PC-3 (cell line): Measurements from ENCODE around the gene DNM1. TPM values are rescaled to one million over a fixed set of nuclear protein-coding genes. Genes with fewer than 3 reads are reported as not detected.
A peak's percentile ranks its signal among the peaks of the same experiment; 100 is the strongest.

Source experiments
- ATAC-seq: fragments of 200-7000 bp; cut with Tn5 transposase; 2 replicates; pipeline ENCODE4 v1.9.1; 2020; ENCODE audit warnings: mild to moderate bottlenecking, moderate library complexity
- BruUV-seq: library from RNA; stranded (reverse); fragments of 400-500 nt; replicated peaks from 2 replicates; lab custom pipeline; 2021; lab: Mats Ljungman, UMichigan
- CTCF ChIA-PET: fragments of 300-600 bp; sonication (Branson Sonifier 250); formaldehyde crosslinking; loops from one replicate; lab custom pipeline; 2022; ENCODE audit warnings: antibody characterized with exemption; lab: Charles Lee
- POLR2A ChIA-PET: fragments of 300-600 bp; sonication (Branson Sonifier 250); formaldehyde crosslinking; loops from one replicate; lab custom pipeline; 2022; ENCODE audit warnings: antibody characterized with exemption; ENCODE audit not compliant: unreplicated experiment; lab: Charles Lee
- DNase-seq: peaks from one replicate; pipeline ENCODE4 v3.0.0-alpha.2; 2015
- H2AFZ ChIP-seq: fragments of 300-600 bp; sonication (generic); 2 replicates; pipeline ENCODE4 v1.6.0; 2016; ENCODE audit warnings: antibody characterized with exemption, low read length
- H3F3A ChIP-seq: fragments of 300-600 bp; sonication (generic); one replicate; pipeline ENCODE4 v1.6.0; 2017; ENCODE audit warnings: antibody characterized with exemption, low read length, control low read depth, mild to moderate bottlenecking; ENCODE audit not compliant: unreplicated experiment
- H3K27ac ChIP-seq: fragments of 300-600 bp; sonication (generic); 2 replicates; pipeline ENCODE4 v1.5.1; 2016; ENCODE audit warnings: mild to moderate bottlenecking, low read length
- H3K27me3 ChIP-seq: fragments of 300-600 bp; sonication (generic); 2 replicates; pipeline ENCODE4 v1.6.1; 2016; ENCODE audit warnings: low read length, mixed read lengths
- H3K36me3 ChIP-seq: fragments of 300-600 bp; sonication (generic); 2 replicates; pipeline ENCODE4 v1.6.1; 2016; ENCODE audit warnings: low read depth, mixed run types, low read length, mixed read lengths
- H3K4me1 ChIP-seq: fragments of 300-600 bp; sonication (generic); 2 replicates; pipeline ENCODE4 v1.5.1; 2016; ENCODE audit warnings: low read length; ENCODE audit not compliant: insufficient read depth
- H3K4me2 ChIP-seq: fragments of 300-600 bp; sonication (generic); 2 replicates; pipeline ENCODE4 v1.6.0; 2016; ENCODE audit warnings: low read length
- H3K4me3 ChIP-seq: fragments of 300-600 bp; sonication (generic); 2 replicates; pipeline ENCODE4 v1.5.1; 2016; ENCODE audit warnings: mild to moderate bottlenecking, low read length, mixed read lengths
- H3K79me2 ChIP-seq: fragments of 300-600 bp; sonication (generic); 2 replicates; pipeline ENCODE4 v1.6.1; 2017; ENCODE audit warnings: low read length, mixed read lengths
- H3K9ac ChIP-seq: fragments of 300-600 bp; sonication (generic); 2 replicates; pipeline ENCODE4 v1.6.0; 2016; ENCODE audit warnings: mild to moderate bottlenecking, low read length
- H3K9me2 ChIP-seq: fragments of 300-600 bp; sonication (generic); replicated peaks from 2 replicates; pipeline ENCODE4 v1.6.1; 2016; ENCODE audit warnings: mixed run types, low read length, mixed read lengths
- H3K9me3 ChIP-seq: fragments of 300-600 bp; sonication (generic); 2 replicates; pipeline ENCODE4 v1.6.1; 2016; ENCODE audit warnings: low read length, mixed read lengths
- H4K20me1 ChIP-seq: fragments of 300-600 bp; sonication (generic); 2 replicates; pipeline ENCODE4 v1.6.1; 2016; ENCODE audit warnings: low read length, mixed read lengths
- EZH2 ChIP-seq: fragments of 300-600 bp; sonication (generic); IDR thresholded peaks from one replicate; pipeline ENCODE4 v1.6.1; 2017; ENCODE audit warnings: antibody characterized with exemption, mild to moderate bottlenecking, low read length; ENCODE audit not compliant: unreplicated experiment
- EZH2phosphoT487 ChIP-seq: fragments of 300-600 bp; sonication (generic); IDR thresholded peaks from 2 replicates; pipeline ENCODE4 v1.6.1; 2018; ENCODE audit warnings: mild to moderate bottlenecking, antibody characterized with exemption, low read length, borderline replicate concordance
- intact Hi-C: fragments of 100-400 bp; cut with micrococcal nuclease; formaldehyde crosslinking; loops from 2 replicates; pipeline ENCODE4 v1.9.0; 2023
- total RNA-seq: library from RNA; depleted of rRNA; stranded (reverse); fragments of >200 nt; gene quantifications from 2 replicates; pipeline ENCODE4 v1.2.3, GENCODE V29; 2014
- TF ChIP-seq, protein P1 (sequence below): fragments of 300-600 bp; sonication (generic); conservative IDR thresholded peaks from 2 replicates; pipeline ENCODE4 v1.5.1; 2017; ENCODE audit warnings: antibody characterized with exemption, low read depth, mild to moderate bottlenecking, low read length

The DNM1 gene
- total RNA-seq, 1 experiment from 2014 or later = 24.1 TPM

DNA sequence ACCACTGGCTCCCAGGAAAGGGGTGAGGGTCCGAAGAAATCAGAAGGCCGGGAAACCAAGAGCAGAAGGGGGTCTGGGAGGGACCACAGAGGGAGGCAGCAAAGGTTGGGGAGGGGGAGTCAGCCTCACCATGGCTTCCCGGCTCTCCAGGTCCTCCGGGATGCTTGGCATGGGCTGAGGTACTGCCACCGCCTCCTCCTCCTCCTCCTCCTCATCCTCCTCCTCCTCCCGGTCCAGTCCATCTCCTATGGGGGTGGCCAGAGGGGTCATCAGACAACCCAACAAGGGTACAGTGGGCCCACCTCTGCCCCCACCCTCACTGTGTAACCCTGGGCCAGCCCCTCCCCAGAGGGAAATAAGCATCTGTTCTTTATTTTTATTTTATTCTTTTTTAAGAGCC, 55.1 kb downstream of the DNM1 start:
- no peaks in the 10 kb centered on the region for H4K20me1 ChIP-seq
- CTCF ChIA-PET = no interaction called here

GRCh38 chr9:128259156-128259555, 56.0 kb downstream of the DNM1 start:
- intact Hi-C loops = loop anchor here (10.0 kb wide), 1 partner anchor 54 kb away; the partner anchor contains the start of gene DNM1
- no peak for ATAC-seq
- CTCF ChIA-PET = no interaction called here

More for the DNA sequence above, 55.1 kb downstream of the DNM1 start:
- intact Hi-C loops = loop anchor here (10.0 kb wide), 1 partner anchor 54 kb away; the partner anchor contains the start of gene DNM1
- Histone ChIP-seq H2AFZ (no peak overlapping the region), H3F3A (no peaks in the 10 kb centered on the region), H3K9ac (no peak overlapping the region), H3K9me2 (no peaks in the 10 kb centered on the region), H3K79me2 (no peaks in the 10 kb centered on the region), H3K27me3 (no peaks in the 10 kb centered on the region), H3K27ac (no peak overlapping the region), H3K4me1 (no peaks in the 10 kb centered on the region), H3K4me2 (no peak overlapping the region), H3K36me3 (peaks cover 3% of the 10 kb centered on the region; the same call in 1 of the 2 replicates), H3K4me3 (no peak overlapping the region), H3K9me3 (no peaks in the 10 kb centered on the region)
- POLR2A ChIA-PET = no interaction called here
- no TSS peak for BruUV-seq
- TF ChIP-seq, protein P1, sequence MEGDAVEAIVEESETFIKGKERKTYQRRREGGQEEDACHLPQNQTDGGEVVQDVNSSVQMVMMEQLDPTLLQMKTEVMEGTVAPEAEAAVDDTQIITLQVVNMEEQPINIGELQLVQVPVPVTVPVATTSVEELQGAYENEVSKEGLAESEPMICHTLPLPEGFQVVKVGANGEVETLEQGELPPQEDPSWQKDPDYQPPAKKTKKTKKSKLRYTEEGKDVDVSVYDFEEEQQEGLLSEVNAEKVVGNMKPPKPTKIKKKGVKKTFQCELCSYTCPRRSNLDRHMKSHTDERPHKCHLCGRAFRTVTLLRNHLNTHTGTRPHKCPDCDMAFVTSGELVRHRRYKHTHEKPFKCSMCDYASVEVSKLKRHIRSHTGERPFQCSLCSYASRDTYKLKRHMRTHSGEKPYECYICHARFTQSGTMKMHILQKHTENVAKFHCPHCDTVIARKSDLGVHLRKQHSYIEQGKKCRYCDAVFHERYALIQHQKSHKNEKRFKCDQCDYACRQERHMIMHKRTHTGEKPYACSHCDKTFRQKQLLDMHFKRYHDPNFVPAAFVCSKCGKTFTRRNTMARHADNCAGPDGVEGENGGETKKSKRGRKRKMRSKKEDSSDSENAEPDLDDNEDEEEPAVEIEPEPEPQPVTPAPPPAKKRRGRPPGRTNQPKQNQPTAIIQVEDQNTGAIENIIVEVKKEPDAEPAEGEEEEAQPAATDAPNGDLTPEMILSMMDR = no peak
- TF ChIP-seq EZH2phosphoT487 = no peak
- no peak for TF ChIP-seq EZH2
- DNase-seq (no peak), ATAC-seq (no peak)

GRCh38 chr9:128260340-128260739, 57.2 kb downstream of the DNM1 start:
- intact Hi-C loops = no loop called here
- Histone ChIP-seq H3K9ac (no peak overlapping the region), H3K4me2 (no peak overlapping the region), H3K79me2 (no peaks in the 10 kb centered on the region), H3K4me1 (no peaks in the 10 kb centered on the region), H3F3A (no peaks in the 10 kb centered on the region), H2AFZ (no peak overlapping the region), H3K27ac (no peak overlapping the region), H4K20me1 (no peaks in the 10 kb centered on the region), H3K27me3 (no peaks in the 10 kb centered on the region), H3K9me3 (no peaks in the 10 kb centered on the region), H3K4me3 (no peak overlapping the region), H3K36me3 (peaks cover 3% of the 10 kb centered on the region; the same call in 1 of the 2 replicates), H3K9me2 (no peaks in the 10 kb centered on the region)
- ATAC-seq (no peak), DNase-seq (no peak)
- BruUV-seq = TSS peak; percentile 0
- no peak for TF ChIP-seq EZH2
- TF ChIP-seq, protein P1 = no peak
- TF ChIP-seq EZH2phosphoT487 = no peak
- ChIA-PET CTCF (no interaction called here), POLR2A (no interaction called here)

More at GRCh38 chr9:128259156-128259555, 56.0 kb downstream of the DNM1 start:
- peaks cover 3% of the 10 kb centered on the region; the same call in 1 of the 2 replicates for H3K36me3 ChIP-seq
- H3K27me3 ChIP-seq = no peaks in the 10 kb centered on the region
- no peaks in the 10 kb centered on the region for H3F3A ChIP-seq
- no TSS peak for BruUV-seq
- H3K9ac ChIP-seq = no peak overlapping the region
- DNase-seq = no peak
- H3K9me2 ChIP-seq = no peaks in the 10 kb centered on the region
- no peak overlapping the region for H3K4me3 ChIP-seq
- TF ChIP-seq EZH2phosphoT487 (no peak), EZH2 (no peak)
- TF ChIP-seq, protein P1 = no peak
- no peak overlapping the region for H2AFZ ChIP-seq
- no peaks in the 10 kb centered on the region for H3K79me2 ChIP-seq
- H4K20me1 ChIP-seq = no peaks in the 10 kb centered on the region
- no peak overlapping the region for H3K4me2 ChIP-seq
- H3K4me1 ChIP-seq = no peaks in the 10 kb centered on the region
- H3K9me3 ChIP-seq = no peaks in the 10 kb centered on the region
- POLR2A ChIA-PET = no interaction called here
- H3K27ac ChIP-seq = no peak overlapping the region
